Thyroid gland (tissue), 4 donors: ENCODE measurements around the gene SCUBE3. TPM values are rescaled to one million over a fixed set of nuclear protein-coding genes. Genes with fewer than 3 reads are reported as not detected.

Source experiments
- DNase-seq, 2 donors: peaks; one replicate each; pipeline ENCODE4 v3.0.0-alpha.2; 2019
- H3K27ac ChIP-seq, 3 donors: fragments of 200-600 bp; sonication (generic); 1 replicate in 2 of 3; 2 replicates in 1 of 3; pipeline ENCODE4 v1.5.1; 2016 to 2019; ENCODE audit warnings: mild to moderate bottlenecking in 1 of 3, moderate library complexity in 1 of 3
- H3K27me3 ChIP-seq: fragments of 200-600 bp; sonication (generic); one replicate; pipeline ENCODE4 v1.5.1; 2019
- H3K36me3 ChIP-seq, 2 donors: fragments of 200-600 bp; sonication (generic); one replicate each; pipeline ENCODE4 v1.5.1; 2016 to 2019
- H3K4me1 ChIP-seq, 2 donors: fragments of 200-600 bp; sonication (generic); one replicate each; pipeline ENCODE4 v1.5.1; 2017 to 2019
- H3K4me3 ChIP-seq, 3 donors: fragments of 200-600 bp; sonication (generic); replicated peaks in 1 of 3; 1 replicate in 2 of 3; 2 replicates in 1 of 3; pipeline ENCODE4 v1.5.1; 2016; ENCODE audit warnings: mild to moderate bottlenecking in 1 of 3
- H3K9me3 ChIP-seq: fragments of 200-600 bp; sonication (generic); one replicate; pipeline ENCODE4 v1.5.1; 2017
- CTCF ChIP-seq, 6 experiments: fragments of 200-600 bp in 3 of 6; fragments of 450-650 bp in 3 of 6; sonication (generic) in 3 of 6; IDR thresholded peaks; one replicate each; pipeline ENCODE4 v1.5.1; 2016 to 2019; ENCODE audit warnings: antibody characterized with exemption in 6 of 6, mild to moderate bottlenecking in 2 of 6, inconsistent platforms in 1 of 6, moderate library complexity in 1 of 6
- POLR2A ChIP-seq, 2 donors: fragments of 450-650 bp; IDR thresholded peaks; one replicate each; pipeline ENCODE4 v1.6.1; 2017; ENCODE audit warnings: antibody characterized with exemption in 2 of 2, mild to moderate bottlenecking in 2 of 2, moderate library complexity in 1 of 2
- WGBS, 2 donors: methylation state at CpG; one replicate each; pipeline ENCODE4 v1.1.5; 2017; 5-methylcytosine and 5-hydroxymethylcytosine counted together
- intact Hi-C: fragments of 100-400 bp; cut with DNase I; formaldehyde crosslinking; loops from one replicate; pipeline ENCODE4 v1.15.1; 2023
- total RNA-seq, 4 donors: library from RNA; depleted of rRNA; stranded (reverse); fragments of >200 nt; gene quantifications; one replicate each; pipeline ENCODE4 v1.2.3, GENCODE V29; 2016

SCUBE3 gene
- total RNA-seq, 4 donors from 2014 or later: 45.5 to 119 (median 66.3) TPM

- Histone ChIP-seq H3K9me3 (no peaks in the 10 kb centered on the region), H3K4me1 (peaks cover 33 to 45% of the 10 kb centered on the region in 2 donors), H3K36me3 (no peaks in the 10 kb centered on the region), H3K27me3 (no peaks in the 10 kb centered on the region), H3K27ac (no peak overlapping the region), H3K4me3 (no peak overlapping the region)
- TF ChIP-seq CTCF (IDR thresholded peaks at IDR 0.05): no peak
- TF ChIP-seq POLR2A (IDR thresholded peaks at IDR 0.05): no peak
- DNase-seq: no peak
- 90 to 91% methylated on average over 3 of the region's 3 CpGs for WGBS, 2 donors
- intact Hi-C loops: no loop called here
Measured at GRCh38 chr6:35177157-35177556, 36.6 kb upstream of the SCUBE3 start.

- Histone ChIP-seq H3K27ac (no peak overlapping the region), H3K27me3 (no peaks in the 10 kb centered on the region), H3K36me3 (no peaks in the 10 kb centered on the region), H3K4me3 (no peak overlapping the region), H3K4me1 (peaks cover 35 to 48% of the 10 kb centered on the region in 2 donors), H3K9me3 (no peaks in the 10 kb centered on the region)
- WGBS, 2 donors: 81 to 88% methylated on average over 2 of the region's 2 CpGs
- intact Hi-C loops: no loop called here
- no peak for DNase-seq
- TF ChIP-seq POLR2A (IDR thresholded peaks at IDR 0.05) (no peak), CTCF (IDR thresholded peaks at IDR 0.05) (no peak)
Measured at GRCh38 chr6:35177596-35177995, 36.2 kb upstream of the SCUBE3 start.

- no peak overlapping the region for H3K4me3 ChIP-seq
- DNase-seq: no peak
- no peaks in the 10 kb centered on the region for H3K36me3 ChIP-seq
- no peaks in the 10 kb centered on the region for H3K9me3 ChIP-seq
- WGBS, 2 donors: 70 to 78% methylated on average over 2 of the region's 2 CpGs
- no peak for TF ChIP-seq POLR2A (IDR thresholded peaks at IDR 0.05)
- no peak for TF ChIP-seq CTCF (IDR thresholded peaks at IDR 0.05)
- H3K27me3 ChIP-seq: no peaks in the 10 kb centered on the region
- no peak overlapping the region for H3K27ac ChIP-seq
- intact Hi-C loops: no loop called here
- H3K4me1 ChIP-seq: peaks cover 35 to 50% of the 10 kb centered on the region in 2 donors
Measured at GRCh38 chr6:35178012-35178411, 35.7 kb upstream of the SCUBE3 start.

GRCh38 chr6:35178932-35179832, 34.6 kb upstream of the SCUBE3 start:
- peak; percentile 41 to 61 for DNase-seq
- peaks cover 35 to 56% of the 10 kb centered on the region in 2 donors for H3K4me1 ChIP-seq
- H3K36me3 ChIP-seq: no peaks in the 10 kb centered on the region
- peak overlapping the region; percentile 44 to 98 (median 97) for H3K27ac ChIP-seq
- 79 to 86% methylated on average over 3 to 5 of the region's 5 CpGs for WGBS, 2 donors
- TF ChIP-seq CTCF (IDR thresholded peaks at IDR 0.05) (peak in 2 of 6 experiments; percentile 11 to 35), POLR2A (IDR thresholded peaks at IDR 0.05) (no peak)
- H3K27me3 ChIP-seq: no peaks in the 10 kb centered on the region
- intact Hi-C loops: no loop called here
- no peaks in the 10 kb centered on the region for H3K9me3 ChIP-seq
- H3K4me3 ChIP-seq: no peak overlapping the region

GRCh38 chr6:35179901-35180535, 33.7 kb upstream of the SCUBE3 start:
- DNase-seq: no peak
- Histone ChIP-seq H3K4me1 (peaks cover 35 to 60% of the 10 kb centered on the region in 2 donors), H3K27ac (peak overlapping the region; percentile 92 to 98 (median 97)), H3K4me3 (no peak overlapping the region), H3K36me3 (no peaks in the 10 kb centered on the region), H3K9me3 (no peaks in the 10 kb centered on the region), H3K27me3 (no peaks in the 10 kb centered on the region)
- intact Hi-C loops: no loop called here
- 72 to 77% methylated on average over 2 of the region's 2 CpGs for WGBS, 2 donors
- TF ChIP-seq CTCF (IDR thresholded peaks at IDR 0.05): no peak
- no peak for TF ChIP-seq POLR2A (IDR thresholded peaks at IDR 0.05)
